HG03378 (cell line): ENCODE results near the gene RETN.
A peak's percentile ranks its signal among the peaks of the same experiment; 100 is the strongest.
"Not testable (repeated sequence)": the region's sequence is repeated elsewhere in the genome, so short reads cannot be mapped to it uniquely, and the experiment has no call there.

Experiments used
- ATAC-seq: cut with Tn5 transposase; IDR thresholded peaks from one replicate; pipeline ENCODE4 v1.9.1; 2021; ENCODE audit warnings: mild to moderate bottlenecking, moderate library complexity; ENCODE audit not compliant: unreplicated experiment

The RETN gene

DNA sequence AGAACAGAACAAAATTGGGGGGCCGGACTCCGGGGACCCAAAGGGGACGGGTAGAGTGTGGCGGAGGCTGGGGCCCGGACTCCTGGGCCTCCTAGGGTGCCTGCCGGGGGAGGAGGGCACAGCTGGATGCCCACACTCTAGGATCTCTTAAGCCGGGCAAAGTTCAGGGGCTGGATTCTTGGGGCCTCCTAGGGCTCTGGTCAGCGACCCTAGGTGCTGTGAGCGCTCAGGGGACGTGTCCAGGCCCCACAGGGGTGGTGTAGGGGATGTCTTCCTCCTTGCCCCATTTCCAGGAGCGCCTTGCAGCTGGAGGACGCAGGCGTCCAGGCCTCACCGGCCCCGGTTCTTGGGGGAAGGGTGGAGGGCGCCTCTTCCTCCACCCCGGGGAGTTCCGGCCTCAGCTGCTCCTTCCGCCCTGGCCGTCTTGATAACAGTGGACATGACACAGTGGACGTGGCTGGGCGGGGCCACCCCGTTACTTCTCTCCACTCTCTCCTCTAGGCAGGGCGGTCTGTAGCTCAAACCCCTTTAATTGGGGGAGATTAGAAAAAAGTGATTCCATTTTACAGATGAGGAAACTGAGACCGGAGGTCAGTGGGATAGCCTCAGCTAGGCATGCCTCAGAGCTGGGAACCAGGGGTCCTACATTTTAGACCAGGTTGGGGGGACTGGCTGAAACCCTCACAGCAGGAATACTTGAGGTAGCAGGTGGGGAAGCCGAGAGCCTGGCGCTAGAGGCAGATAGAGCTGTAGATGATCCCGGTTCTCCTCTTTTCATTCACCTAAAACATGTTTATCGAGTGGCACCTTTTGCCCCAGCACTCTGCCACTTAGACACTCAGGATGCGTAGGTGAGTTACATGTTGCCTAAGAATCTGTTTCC lies 31.2 kb upstream of the RETN start:
- ATAC-seq: no peak

- ATAC-seq: no peak
Measured at GRCh38 chr19:7638802-7639465, 29.9 kb upstream of the RETN start.

- ATAC-seq: no peak
Measured at GRCh38 chr19:7639863-7640348, 28.9 kb upstream of the RETN start.

DNA sequence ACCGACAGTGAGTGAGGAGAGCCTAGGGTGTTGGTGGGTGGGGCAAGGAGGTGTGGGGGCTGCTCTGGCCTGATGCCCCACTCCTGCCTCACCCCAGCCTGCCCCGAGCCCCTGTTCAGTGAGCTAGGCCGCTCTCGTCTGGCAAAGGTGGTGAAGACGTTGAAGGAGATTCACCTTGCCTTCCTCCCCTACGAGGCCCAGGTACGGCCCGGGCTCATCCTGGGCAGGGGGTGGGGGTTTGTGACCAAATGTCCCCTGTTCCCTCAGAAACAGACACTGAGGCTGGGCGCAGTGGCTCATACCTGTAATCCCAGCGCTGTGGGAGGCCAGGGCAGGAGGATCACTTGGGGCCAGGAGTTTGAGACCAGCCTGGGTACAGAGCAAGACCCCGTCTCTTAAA lies 28.0 kb upstream of the RETN start:
- no peak for ATAC-seq

DNA sequence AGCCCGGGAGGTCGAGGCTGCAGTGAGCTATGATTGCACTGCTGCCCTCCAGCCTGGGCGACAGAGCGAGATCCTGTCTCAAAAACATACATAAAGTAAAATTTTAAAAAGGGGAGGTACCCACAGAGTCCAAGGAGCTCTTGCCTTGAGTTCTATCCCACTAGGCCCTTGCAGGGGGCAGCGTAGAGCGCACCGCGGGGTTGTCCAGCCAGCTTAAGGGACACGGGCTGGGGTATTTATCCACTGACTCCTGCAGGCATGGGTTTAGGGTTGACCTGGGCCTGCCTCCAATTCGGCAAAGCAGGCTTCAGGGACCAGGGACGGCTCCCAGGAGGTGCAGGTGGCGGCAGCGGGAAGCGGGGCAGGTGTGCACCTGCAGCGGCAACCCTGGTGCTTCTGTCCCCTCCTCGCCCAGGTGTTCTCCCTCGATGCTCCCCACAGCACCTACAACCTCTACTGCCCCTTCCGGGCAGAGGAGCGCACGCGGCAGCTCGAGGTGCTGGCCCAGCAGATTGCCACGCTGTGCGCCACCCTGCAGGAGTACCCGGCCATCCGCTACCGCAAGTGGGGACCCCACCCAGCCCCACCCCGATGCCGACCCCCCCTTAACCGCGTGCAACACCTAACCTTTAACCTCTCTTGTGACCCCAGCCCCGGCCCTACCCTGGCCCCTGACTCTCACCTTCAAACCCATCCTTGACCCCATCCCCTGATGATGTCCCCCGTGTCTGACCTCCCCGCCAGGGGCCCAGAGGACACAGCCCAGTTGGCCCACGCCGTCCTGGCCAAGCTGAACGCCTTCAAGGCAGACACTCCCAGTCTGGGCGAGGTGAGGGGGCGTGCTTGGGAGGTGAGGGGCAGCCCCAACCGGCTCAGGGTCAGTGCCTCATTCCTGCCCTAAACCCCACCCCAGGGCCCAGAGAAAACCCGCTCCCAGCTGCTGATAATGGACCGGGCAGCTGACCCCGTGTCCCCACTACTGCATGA lies 27.3 kb upstream of the RETN start:
- no peak for ATAC-seq

GRCh38 chr19:7642295-7643030 lies 26.4 kb upstream of the RETN start:
- ATAC-seq: no peak

GRCh38 chr19:7643031-7643415 lies 25.8 kb upstream of the RETN start:
- ATAC-seq: no peak

DNA sequence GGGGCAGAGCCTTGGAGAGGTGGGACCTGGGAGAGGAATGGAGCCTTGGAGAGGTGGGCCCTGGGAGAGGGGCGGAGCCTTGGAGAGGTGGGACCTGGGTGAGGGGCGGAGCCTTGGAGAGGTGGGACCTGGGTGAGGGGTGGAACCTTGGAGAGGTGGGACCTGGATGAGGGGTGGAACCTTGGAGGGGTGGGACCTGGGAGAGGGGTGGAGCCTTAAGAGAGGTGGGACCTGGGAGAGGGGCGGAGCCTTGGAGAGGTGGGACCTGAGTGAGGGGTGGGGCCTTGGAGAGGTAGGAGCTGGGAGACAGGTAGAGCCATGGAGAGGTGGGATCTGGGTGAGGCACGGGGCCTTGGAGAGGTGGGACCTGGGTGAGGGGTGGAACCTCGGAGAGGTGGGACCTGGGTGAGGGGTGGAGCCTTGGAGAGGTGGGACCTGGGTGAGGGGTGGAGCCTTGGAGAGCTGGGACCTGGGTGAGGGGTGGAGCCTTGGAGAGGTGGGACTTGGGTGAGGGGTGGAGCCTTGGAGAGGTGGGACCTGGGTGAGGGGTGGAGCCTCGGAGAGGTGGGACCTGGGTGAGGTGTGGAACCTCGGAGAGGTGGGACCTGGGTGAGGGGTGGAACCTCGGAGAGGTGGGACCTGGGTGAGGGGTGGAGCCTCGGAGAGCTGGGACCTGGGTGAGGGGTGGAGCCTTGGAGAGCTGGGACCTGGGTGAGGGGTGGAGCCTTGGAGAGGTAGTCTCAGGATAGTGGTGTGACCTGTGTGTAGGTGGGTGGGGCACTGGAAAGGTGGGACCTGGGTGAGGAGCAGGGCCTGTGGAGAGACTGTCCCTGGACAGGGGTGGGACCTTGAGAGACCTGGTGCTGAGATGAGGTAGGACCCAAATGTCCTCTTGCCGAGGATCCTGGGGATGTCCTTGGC lies 25.0 kb upstream of the RETN start:
- not testable (repeated sequence) for ATAC-seq

- no peak for ATAC-seq
Measured at GRCh38 chr19:7644550-7644877, 24.3 kb upstream of the RETN start.

GRCh38 chr19:7645163-7645562 lies 23.7 kb upstream of the RETN start:
- no peak for ATAC-seq

DNA sequence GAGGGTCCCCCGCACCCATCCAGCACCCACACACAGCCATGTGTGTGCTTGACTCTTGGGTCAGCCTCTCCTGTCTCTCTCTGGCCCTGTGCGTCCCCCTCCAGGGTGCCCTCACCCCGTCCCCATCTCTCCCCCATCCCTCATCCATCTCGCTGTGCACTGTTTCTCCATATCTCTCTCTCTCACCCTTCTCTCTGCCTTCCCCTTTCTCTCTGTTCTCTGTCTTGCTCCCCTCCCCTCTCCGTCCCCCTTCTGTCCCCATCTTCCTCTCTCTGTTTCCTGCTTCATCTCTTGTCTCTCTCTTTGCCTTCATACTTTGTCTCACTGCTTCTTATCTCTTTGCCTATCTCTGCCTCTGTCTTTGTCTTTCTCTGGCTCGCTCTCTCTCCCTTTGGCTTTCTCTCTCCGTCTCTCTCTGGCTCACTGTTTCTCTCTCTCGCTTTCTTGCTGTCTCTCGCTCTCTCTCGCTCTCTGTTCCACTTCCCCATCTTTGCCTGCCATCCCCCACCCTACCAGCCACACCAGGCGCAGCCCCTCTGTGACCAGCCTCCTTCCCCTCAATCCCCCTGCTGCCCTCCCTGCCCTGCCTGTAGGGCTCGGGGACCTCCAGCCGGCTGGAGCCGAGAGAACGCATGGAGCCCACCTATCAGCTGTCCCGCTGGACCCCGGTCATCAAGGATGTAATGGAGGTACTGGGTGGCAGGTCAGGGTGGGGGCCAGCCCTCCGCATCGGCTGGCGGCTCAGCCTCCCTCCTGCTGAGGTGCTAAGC lies 23.0 kb upstream of the RETN start:
- ATAC-seq: no peak

DNA sequence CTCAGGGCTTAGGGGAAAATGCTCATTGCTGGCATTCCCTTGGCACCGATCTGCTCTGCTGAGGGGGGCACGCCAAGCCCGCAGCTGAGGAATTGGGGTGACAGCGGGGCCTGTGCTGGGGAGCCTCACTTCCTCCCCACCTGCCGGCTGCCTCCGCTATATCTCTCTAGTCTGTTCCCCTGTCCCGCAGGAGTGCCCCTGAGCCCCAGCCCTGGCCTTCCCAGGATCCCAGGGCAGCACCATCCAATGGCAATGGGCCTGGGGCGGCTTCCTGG lies 22.5 kb upstream of the RETN start:
- ATAC-seq: no peak

GRCh38 chr19:7647156-7647555 lies 21.7 kb upstream of the RETN start:
- no peak for ATAC-seq

DNA sequence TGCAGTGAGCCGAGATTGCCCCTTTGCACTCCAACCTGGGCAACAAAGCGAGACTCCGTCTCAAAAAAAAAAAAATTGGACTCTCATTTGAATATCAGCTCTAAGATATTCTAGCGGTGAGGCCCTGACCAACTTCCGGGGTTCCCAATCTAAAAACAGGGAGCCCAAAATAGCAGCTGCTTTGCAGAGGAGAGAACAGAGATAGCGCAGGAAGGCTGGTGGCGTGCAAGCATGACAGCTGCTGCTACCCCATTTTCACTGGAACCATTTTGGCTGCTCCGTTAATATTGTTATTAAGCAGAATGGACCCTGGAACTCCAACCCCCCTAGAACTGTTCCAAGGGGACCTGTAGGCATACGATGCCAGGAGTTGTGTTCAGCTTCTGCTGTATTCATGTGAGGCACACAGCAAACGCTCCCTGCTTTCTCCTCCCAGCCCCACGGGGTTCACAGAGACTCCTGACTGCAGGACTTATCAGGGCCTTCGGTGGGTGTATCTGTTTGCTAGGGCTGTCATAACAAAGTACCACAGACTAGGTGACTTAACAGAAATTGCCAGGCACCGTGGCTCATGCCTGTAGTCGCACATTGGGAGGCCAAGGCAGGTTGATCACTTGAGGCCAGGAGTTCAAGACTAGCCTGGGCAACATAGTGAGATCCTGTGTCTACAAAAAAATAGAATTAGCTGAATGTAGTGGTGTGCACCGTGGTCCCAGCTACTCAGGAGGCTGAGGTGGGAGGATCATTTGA lies 20.4 kb upstream of the RETN start:
- no peak for ATAC-seq

- no peak for ATAC-seq
Measured at GRCh38 chr19:7650148-7650547, 18.7 kb upstream of the RETN start.

- ATAC-seq: peak; percentile 46
Measured at GRCh38 chr19:7652061-7652641, 16.7 kb upstream of the RETN start.

DNA sequence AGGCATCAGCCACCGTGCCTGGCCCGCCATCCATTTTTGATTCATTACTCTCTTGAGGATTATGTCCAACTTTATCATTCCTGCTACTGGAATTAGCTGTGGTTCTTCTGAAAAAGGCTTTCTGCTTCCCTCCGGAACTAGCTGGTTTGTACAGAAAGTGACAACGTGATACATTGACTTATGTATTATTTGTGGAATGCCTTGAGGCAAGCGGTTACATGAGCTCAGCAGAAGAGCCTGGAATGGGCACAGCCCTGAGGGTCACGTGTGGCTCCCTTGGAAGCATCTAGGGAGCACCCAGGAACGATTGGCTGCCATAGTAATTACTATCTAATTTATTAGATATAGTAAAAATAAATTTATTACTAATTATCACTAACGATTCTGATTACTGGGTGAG lies 14.4 kb upstream of the RETN start:
- ATAC-seq: no peak

- ATAC-seq: no peak
Measured at GRCh38 chr19:7655581-7655980, 13.3 kb upstream of the RETN start.
